Prostate gland (tissue), 2 donors: ENCODE measurements around the gene C1orf21. TPM values are rescaled to one million over a fixed set of nuclear protein-coding genes. Genes with fewer than 3 reads are reported as not detected.

Experiments used
- DNase-seq: peaks from one replicate; pipeline ENCODE4 v3.0.0-alpha.2; 2019; ENCODE audit warnings: low spot score
- H3K27ac ChIP-seq, 2 donors: fragments of 200-600 bp; sonication (generic); 2 replicates each; pipeline ENCODE4 v1.5.1; 2017 to 2019
- H3K27me3 ChIP-seq: fragments of 200-600 bp; sonication (generic); replicated peaks from 2 replicates; pipeline ENCODE4 v1.5.1; 2019; ENCODE audit not compliant: insufficient read depth
- H3K36me3 ChIP-seq, 2 donors: fragments of 200-600 bp; sonication (generic); 1 replicate in 1 of 2; 2 replicates in 1 of 2; pipeline versions ENCODE4 v1.5.1 to v1.8.1; 2017 to 2019
- H3K4me1 ChIP-seq: fragments of 200-600 bp; sonication (generic); replicated peaks from 2 replicates; pipeline ENCODE4 v1.5.1; 2019
- H3K4me3 ChIP-seq, 2 donors: fragments of 200-600 bp; sonication (generic); 2 replicates each; pipeline ENCODE4 v1.5.1; 2017 to 2019
- H3K9me3 ChIP-seq: fragments of 200-600 bp; sonication (generic); 2 replicates; pipeline ENCODE4 v1.5.1; 2017
- CTCF ChIP-seq, 4 experiments: fragments of 200-600 bp in 2 of 4; fragments of 450-650 bp in 2 of 4; sonication (generic) in 2 of 4; IDR thresholded peaks; 1 replicate in 3 of 4; 2 replicates in 1 of 4; pipeline ENCODE4 v1.5.1; 2016 to 2019; ENCODE audit warnings: antibody characterized with exemption in 4 of 4, mild to moderate bottlenecking in 2 of 4, moderate library complexity in 2 of 4
- POLR2A ChIP-seq: fragments of 450-650 bp; IDR thresholded peaks from one replicate; pipeline ENCODE4 v1.6.1; 2016; ENCODE audit warnings: antibody characterized with exemption, mild to moderate bottlenecking
- POLR2AphosphoS5 ChIP-seq: sonication (generic); formaldehyde crosslinking; IDR thresholded peaks from one replicate; pipeline ENCODE4 v1.6.1; 2017; ENCODE audit warnings: antibody characterized with exemption
- WGBS: methylation state at CpG from one replicate; pipeline ENCODE4 v1.1.5; 2018; 5-methylcytosine and 5-hydroxymethylcytosine counted together
- intact Hi-C: fragments of 100-400 bp; cut with DNase I; formaldehyde crosslinking; loops from one replicate; pipeline ENCODE4 v1.14.2; 2022
- total RNA-seq, 2 donors: library from RNA; depleted of rRNA; stranded (reverse); fragments of >200 nt; gene quantifications; one replicate each; pipeline ENCODE4 v1.1.0, GENCODE V29; 2016

C1orf21 gene
- total RNA-seq, 2 donors from 2014 or later = 28.8 to 79.3 TPM

DNA sequence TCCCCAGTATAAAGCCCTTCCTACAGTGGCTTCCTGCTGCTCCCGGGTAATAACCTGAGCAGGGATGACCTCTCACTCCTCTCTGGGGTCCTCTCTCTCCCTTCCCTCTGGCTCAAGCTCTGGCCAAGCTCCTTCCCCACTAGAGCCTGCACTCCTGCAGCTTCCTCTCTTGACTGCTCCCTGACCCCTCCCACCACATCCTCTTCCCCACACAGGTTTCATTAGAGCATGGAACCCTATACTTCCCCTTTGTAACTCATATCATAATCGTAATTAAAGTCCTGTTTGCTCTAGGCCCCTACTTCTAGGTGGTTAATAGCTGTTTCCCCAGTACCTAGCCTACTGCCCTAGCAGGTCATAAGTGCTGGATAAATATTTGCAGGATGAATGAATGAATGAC is 146.2 kb downstream of the C1orf21 start:
- H3K4me3 ChIP-seq = no peak overlapping the region
- WGBS = 75% methylated on average over 2 of the region's 2 CpGs
- no peaks in the 10 kb centered on the region for H3K4me1 ChIP-seq
- no peaks in the 10 kb centered on the region for H3K9me3 ChIP-seq
- no peak for DNase-seq
- intact Hi-C loops = no loop called here
- no peak overlapping the region for H3K27ac ChIP-seq
- H3K36me3 ChIP-seq = no peaks in the 10 kb centered on the region
- TF ChIP-seq POLR2AphosphoS5 (no peak), CTCF (IDR thresholded peaks at IDR 0.05) (no peak), POLR2A (no peak)
- H3K27me3 ChIP-seq = no peaks in the 10 kb centered on the region

GRCh38 chr1:184533915-184534314 is 147.1 kb downstream of the C1orf21 start:
- H3K9me3 ChIP-seq = no peaks in the 10 kb centered on the region
- H3K27me3 ChIP-seq = no peaks in the 10 kb centered on the region
- H3K4me1 ChIP-seq = no peaks in the 10 kb centered on the region
- H3K36me3 ChIP-seq = no peaks in the 10 kb centered on the region
- WGBS = 40% methylated on average over 4 of the region's 4 CpGs
- TF ChIP-seq POLR2AphosphoS5 (no peak), POLR2A (no peak), CTCF (IDR thresholded peaks at IDR 0.05) (no peak)
- H3K27ac ChIP-seq = peak overlapping the region in 1 of 2 donors; percentile 57
- DNase-seq = no peak
- intact Hi-C loops = no loop called here
- no peak overlapping the region for H3K4me3 ChIP-seq

DNA sequence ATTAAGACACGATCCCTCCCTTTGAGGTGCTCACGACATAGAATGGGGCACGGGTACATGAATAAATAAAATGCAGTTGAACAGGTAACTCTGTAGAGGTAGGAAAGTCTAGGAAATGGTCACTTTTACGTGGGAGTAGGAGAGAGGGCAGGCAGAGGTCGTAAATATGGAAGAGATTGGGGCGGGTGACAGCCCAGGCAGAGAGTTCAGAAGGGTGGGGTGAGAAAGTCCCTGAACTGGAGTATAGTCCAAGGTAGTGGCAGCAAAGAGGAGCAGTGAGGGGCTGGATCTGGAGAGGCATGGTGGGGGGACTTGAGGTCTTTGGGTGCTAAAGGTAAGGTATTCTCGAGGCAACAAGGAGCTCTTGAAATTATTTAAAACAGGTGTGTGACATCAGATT is 147.9 kb downstream of the C1orf21 start:
- Histone ChIP-seq H3K9me3 (no peaks in the 10 kb centered on the region), H3K27me3 (no peaks in the 10 kb centered on the region), H3K4me3 (no peak overlapping the region), H3K36me3 (no peaks in the 10 kb centered on the region), H3K4me1 (no peaks in the 10 kb centered on the region), H3K27ac (peak overlapping the region; percentile 53 to 57)
- no peak for DNase-seq
- intact Hi-C loops = no loop called here
- no peak for TF ChIP-seq POLR2AphosphoS5
- no peak for TF ChIP-seq CTCF (IDR thresholded peaks at IDR 0.05)
- no peak for TF ChIP-seq POLR2A
- 79% methylated on average over 7 of the region's 7 CpGs for WGBS

DNA sequence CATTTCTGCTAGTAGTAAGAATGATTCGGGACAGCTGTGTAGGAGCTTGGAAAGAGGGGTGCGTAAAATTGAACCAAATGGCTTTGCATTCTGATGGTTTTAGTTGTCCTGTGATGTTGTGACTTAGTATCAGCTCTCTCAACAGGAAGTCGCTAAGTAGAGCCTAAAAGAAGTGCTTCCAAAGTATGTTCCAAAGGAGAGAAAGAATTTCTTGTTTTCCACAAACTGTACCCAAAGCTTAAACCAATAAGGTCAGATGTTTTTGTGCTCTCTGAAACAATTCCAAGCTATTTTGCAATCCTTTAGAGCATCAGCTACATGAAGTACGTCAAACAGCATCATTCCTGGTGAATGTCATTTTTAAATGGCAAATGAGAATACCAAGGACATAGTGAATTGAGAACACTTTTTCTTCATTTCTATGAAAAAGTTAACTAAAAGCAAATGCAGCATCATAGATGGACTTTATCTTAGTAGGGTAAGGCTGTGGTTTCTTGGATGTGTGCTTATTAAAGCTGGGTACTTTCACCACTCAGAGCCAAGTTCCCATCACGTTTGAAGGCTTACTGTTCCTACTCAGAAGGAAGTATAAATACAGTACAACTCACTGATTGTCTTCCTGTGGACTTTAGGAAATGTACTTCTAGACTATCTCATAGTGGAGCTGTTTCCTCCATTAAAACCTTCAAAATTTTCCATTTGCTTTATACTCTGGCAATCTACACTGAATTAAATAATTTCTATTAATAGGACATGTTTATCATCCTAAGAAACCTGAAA is 148.6 kb downstream of the C1orf21 start:
- WGBS = 53% methylated on average over 5 of the region's 5 CpGs
- H3K4me1 ChIP-seq = no peaks in the 10 kb centered on the region
- H3K4me3 ChIP-seq = no peak overlapping the region
- no peak for DNase-seq
- no peaks in the 10 kb centered on the region for H3K27me3 ChIP-seq
- intact Hi-C loops = no loop called here
- no peaks in the 10 kb centered on the region for H3K9me3 ChIP-seq
- TF ChIP-seq CTCF (IDR thresholded peaks at IDR 0.05) (no peak), POLR2AphosphoS5 (peak; percentile 40), POLR2A (no peak)
- no peaks in the 10 kb centered on the region for H3K36me3 ChIP-seq
- peak overlapping the region; percentile 53 to 57 for H3K27ac ChIP-seq
